HCT116 (cell line): ENCODE data around the gene C1orf94. TPM values are rescaled to one million over a fixed set of nuclear protein-coding genes. Genes with fewer than 3 reads are reported as not detected.

Experiments used
- ATAC-seq: fragments of 200-7000 bp; cut with Tn5 transposase; 2 replicates; pipeline ENCODE4 v1.9.1; 2020; ENCODE audit warnings: mild to moderate bottlenecking, moderate library complexity
- BruUV-seq: library from RNA; stranded (reverse); fragments of 400-500 nt; replicated peaks from 2 replicates; lab custom pipeline; 2021; lab: Mats Ljungman, UMichigan
- CTCF ChIA-PET: fragments of 300-600 bp; sonication (Branson Sonifier 250); formaldehyde crosslinking; loops from one replicate; lab custom pipeline; 2021; ENCODE audit warnings: antibody characterized with exemption; lab: Charles Lee
- POLR2A ChIA-PET: fragments of 300-600, 350-600 bp; sonication (Branson Sonifier 250); formaldehyde crosslinking; loops from one replicate; lab custom pipeline; 2021; ENCODE audit warnings: antibody characterized with exemption; lab: Charles Lee
- RAD21 ChIA-PET, 2 experiments: fragments of 300-600 bp; sonication (Branson Sonifier 250); formaldehyde crosslinking; loops; one replicate each; lab custom pipeline; 2023; ENCODE audit warnings: low total read pairs in 2 of 2; ENCODE audit not compliant: uncharacterized antibody in 2 of 2, unreplicated experiment in 2 of 2, low non-redundant PET in 1 of 2; lab: Charles Lee
- DNase-seq: peaks from one replicate; pipeline ENCODE4 v3.0.0-alpha.2; 2010; ENCODE audit warnings: low read depth, low spot score
- H2AFZ ChIP-seq: fragments of 200-600 bp; shearing (Covaris generic), sonication (generic); 2 replicates; pipeline ENCODE4 v1.6.1; 2017; ENCODE audit warnings: low read depth, mixed run types, mixed read lengths, antibody characterized with exemption, low read length; ENCODE audit not compliant: poor library complexity, severe bottlenecking
- H3K27ac ChIP-seq: 2 replicates; pipeline ENCODE4 v1.5.1; 2012; ENCODE audit warnings: low read depth, low read length
- H3K27me3 ChIP-seq: fragments of 200-600 bp; sonication (generic); 2 replicates; pipeline ENCODE4 v1.6.1; 2016; ENCODE audit warnings: mixed run types, low read length, mixed read lengths; ENCODE audit not compliant: insufficient read depth
- H3K36me3 ChIP-seq, 2 experiments: fragments of 200-500 bp in 1 of 2; fragments of 200-600 bp in 1 of 2; sonication (Bioruptor generic) in 1 of 2; sonication (generic) in 1 of 2; 2 replicates each; pipeline versions ENCODE4 v1.5.1 to v1.6.1; 2014 to 2016; ENCODE audit warnings: low read length in 2 of 2, inconsistent platforms in 1 of 2, mixed read lengths in 1 of 2, mixed run types in 1 of 2; ENCODE audit not compliant: insufficient read depth in 2 of 2, control insufficient read depth in 1 of 2
- H3K4me1 ChIP-seq, 2 experiments: fragments of 200-600 bp in 1 of 2; sonication (generic) in 1 of 2; 2 replicates each; pipeline versions ENCODE4 v1.5.1 to v1.6.1; 2012 to 2017; ENCODE audit warnings: low read length in 2 of 2, inconsistent platforms in 1 of 2, mild to moderate bottlenecking in 1 of 2, mixed read lengths in 1 of 2, mixed run types in 1 of 2, moderate library complexity in 1 of 2; ENCODE audit not compliant: insufficient read depth in 2 of 2, control insufficient read depth in 1 of 2
- H3K4me2 ChIP-seq: fragments of 200-600 bp; sonication (generic); 2 replicates; pipeline ENCODE4 v1.6.1; 2017; ENCODE audit warnings: mixed run types, low read length, mixed read lengths
- H3K4me3 ChIP-seq, 2 experiments: fragments of 200-600 bp in 1 of 2; sonication (generic) in 1 of 2; replicated peaks in 1 of 2; 2 replicates each; pipeline ENCODE4 v1.5.1; 2011 to 2016; ENCODE audit warnings: low read length in 2 of 2, control low read depth in 1 of 2, low read depth in 1 of 2, mild to moderate bottlenecking in 1 of 2, mixed read lengths in 1 of 2, mixed run types in 1 of 2
- H3K79me2 ChIP-seq: fragments of 200-600 bp; sonication (generic); 2 replicates; pipeline ENCODE4 v1.6.1; 2017; ENCODE audit warnings: mild to moderate bottlenecking, mixed run types, low read length, moderate library complexity, mixed read lengths; ENCODE audit not compliant: insufficient read depth
- H3K9ac ChIP-seq: fragments of 200-600 bp; sonication (generic); 2 replicates; pipeline ENCODE4 v1.6.1; 2016; ENCODE audit warnings: low read length, mixed read lengths
- H3K9me2 ChIP-seq: fragments of 200-600 bp; sonication (generic), shearing (Covaris generic); 2 replicates; pipeline ENCODE4 v1.6.1; 2017; ENCODE audit warnings: mixed run types, mild to moderate bottlenecking, moderate library complexity; ENCODE audit not compliant: insufficient read depth
- H3K9me3 ChIP-seq, 2 experiments: fragments of 200-500 bp in 1 of 2; fragments of 200-600 bp in 1 of 2; sonication (Bioruptor generic) in 1 of 2; sonication (generic) in 1 of 2; 2 replicates each; pipeline ENCODE4 v1.6.1; 2014 to 2017; ENCODE audit warnings: low read length in 2 of 2, mixed read lengths in 2 of 2, inconsistent platforms in 1 of 2, low read depth in 1 of 2, mild to moderate bottlenecking in 1 of 2, mixed run types in 1 of 2, moderate library complexity in 1 of 2; ENCODE audit not compliant: control insufficient read depth in 1 of 2, insufficient read depth in 1 of 2
- H4K20me1 ChIP-seq: fragments of 200-600 bp; sonication (generic), shearing (Covaris generic); 2 replicates; pipeline ENCODE4 v1.6.1; 2017; ENCODE audit warnings: mixed run types, mild to moderate bottlenecking, moderate library complexity; ENCODE audit not compliant: insufficient read depth
- ATF3 ChIP-seq: IDR thresholded peaks from 2 replicates; pipeline ENCODE4 v1.6.1; 2012
- CBX3 ChIP-seq: IDR thresholded peaks from 2 replicates; pipeline ENCODE4 v1.6.1; 2012; ENCODE audit warnings: low read depth
- CTCF ChIP-seq, 3 experiments: fragments of 200-600 bp in 1 of 3; sonication (generic) in 1 of 3; IDR thresholded peaks in 2 of 3; conservative IDR thresholded peaks in 1 of 3; 2 replicates each; pipeline ENCODE4 v1.5.1; 2012 to 2017; ENCODE audit warnings: low read depth in 2 of 3, low read length in 2 of 3, antibody characterized with exemption in 1 of 3, borderline replicate concordance in 1 of 3, control low read depth in 1 of 3, mild to moderate bottlenecking in 1 of 3, mixed read lengths in 1 of 3, mixed run types in 1 of 3, moderate library complexity in 1 of 3; ENCODE audit not compliant: insufficient read depth in 1 of 3
- EGR1 ChIP-seq: IDR thresholded peaks from 2 replicates; pipeline ENCODE4 v1.6.1; 2012; ENCODE audit warnings: low read depth
- ELF1 ChIP-seq: IDR thresholded peaks from 2 replicates; pipeline ENCODE4 v1.6.1; 2012; ENCODE audit warnings: low read depth, borderline replicate concordance
- EZH2 ChIP-seq: fragments of 200-600 bp; sonication (generic); IDR thresholded peaks from 2 replicates; pipeline ENCODE4 v1.6.1; 2017; ENCODE audit warnings: antibody characterized with exemption, mixed run types
- FOSL1 ChIP-seq: IDR thresholded peaks from 2 replicates; pipeline ENCODE4 v1.6.1; 2012; ENCODE audit warnings: low read depth
- MAX ChIP-seq: IDR thresholded peaks from 2 replicates; pipeline ENCODE4 v1.6.1; 2012
- POLR2A ChIP-seq: IDR thresholded peaks from 2 replicates; pipeline ENCODE4 v1.7.0; 2011; ENCODE audit warnings: borderline replicate concordance; ENCODE audit not compliant: insufficient read depth, insufficient read length; ENCODE audit errors: extremely low read depth
- POLR2AphosphoS5 ChIP-seq: IDR thresholded peaks from 2 replicates; pipeline ENCODE4 v1.6.1; 2011; ENCODE audit warnings: mild to moderate bottlenecking, low read depth, low read length, moderate library complexity
- RAD21 ChIP-seq: IDR thresholded peaks from 2 replicates; pipeline ENCODE4 v1.6.1; 2012; ENCODE audit warnings: low read depth, mild to moderate bottlenecking
- REST ChIP-seq: IDR thresholded peaks from 2 replicates; pipeline ENCODE4 v1.6.1; 2012; ENCODE audit warnings: low read depth
- SP1 ChIP-seq: IDR thresholded peaks from 2 replicates; pipeline ENCODE4 v1.6.1; 2012; ENCODE audit warnings: low read depth
- SRF ChIP-seq: IDR thresholded peaks from 2 replicates; pipeline ENCODE4 v1.6.1; 2012; ENCODE audit warnings: low read depth
- YY1 ChIP-seq: IDR thresholded peaks from 2 replicates; pipeline ENCODE4 v1.6.1; 2011; ENCODE audit warnings: low read length, low read depth, moderate library complexity, mild to moderate bottlenecking; ENCODE audit not compliant: insufficient replicate concordance; ENCODE audit errors: extremely low read depth
- ZBTB33 ChIP-seq: IDR thresholded peaks from 2 replicates; pipeline ENCODE4 v1.6.1; 2011; ENCODE audit warnings: mild to moderate bottlenecking, low read length, moderate library complexity; ENCODE audit not compliant: insufficient replicate concordance; ENCODE audit errors: extremely low read depth
- ZFX ChIP-seq: fragments of 450-650 bp; IDR thresholded peaks from 2 replicates; pipeline ENCODE4 v1.6.1; 2017
- ZNF274 ChIP-seq: fragments of 200-500 bp; sonication (Bioruptor generic); IDR thresholded peaks from 2 replicates; pipeline ENCODE4 v1.6.1; 2014; ENCODE audit warnings: mild to moderate bottlenecking, low read depth, low read length, inconsistent platforms
- intact Hi-C: fragments of 100-400 bp; cut with micrococcal nuclease; formaldehyde crosslinking; loops from 2 replicates; pipeline ENCODE4 v1.10.0; 2022
- total RNA-seq: library from RNA; stranded (reverse); gene quantifications from one replicate; pipeline ENCODE4 v1.2.1, GENCODE V29; 2021; ENCODE audit not compliant: unreplicated experiment

The C1orf94 gene
- total RNA-seq, 1 experiment from 2014 or later, result not detected

GRCh38 chr1:34231441-34231840 is 54.7 kb downstream of the C1orf94 start:
- ChIA-PET RAD21 (no interaction called here), POLR2A (no interaction called here)

More at GRCh38 chr1:34231441-34231840, 54.7 kb downstream of the C1orf94 start:
- Histone ChIP-seq H3K9me2 (no peaks in the 10 kb centered on the region), H3K27me3 (peaks cover 24% of the 10 kb centered on the region), H3K9me3 (no peaks in the 10 kb centered on the region), H4K20me1 (no peaks in the 10 kb centered on the region), H3K4me1 (no peaks in the 10 kb centered on the region), H3K4me3 (no peak overlapping the region), H2AFZ (no peak overlapping the region), H3K27ac (no peak overlapping the region), H3K4me2 (no peak overlapping the region), H3K9ac (no peak overlapping the region), H3K79me2 (no peaks in the 10 kb centered on the region), H3K36me3 (no peaks in the 10 kb centered on the region)
- no peak for DNase-seq
- no peak for TF ChIP-seq FOSL1
- TF ChIP-seq REST, result no peak
- no peak for TF ChIP-seq ZFX
- TF ChIP-seq CTCF (IDR thresholded peaks at IDR 0.05 in 2 of 3, conservative IDR thresholded peaks at IDR 0.05 in 1 of 3; ENCODE audit: borderline replicate concordance in 1 of 3, insufficient read depth in 1 of 3, low read depth in 2 of 3, low read length in 2 of 3), result no peak
- no peak for TF ChIP-seq EZH2
- TF ChIP-seq POLR2AphosphoS5, result no peak
- no peak for TF ChIP-seq RAD21
- no peak for TF ChIP-seq ATF3
- no peak for TF ChIP-seq YY1
- no peak for TF ChIP-seq SRF
- TF ChIP-seq EGR1, result no peak
- no peak for TF ChIP-seq ELF1
- no peak for TF ChIP-seq ZBTB33
- no peak for TF ChIP-seq CBX3
- TF ChIP-seq MAX, result no peak
- TF ChIP-seq SP1, result no peak
- TF ChIP-seq ZNF274, result no peak
- TF ChIP-seq POLR2A, result no peak
- intact Hi-C loops, result no loop called here
- no TSS peak for BruUV-seq
- ATAC-seq, result no peak
- CTCF ChIA-PET, result no interaction called here
